ENCODE data around the gene DNASE1L3. TPM values are rescaled to one million over a fixed set of nuclear protein-coding genes. Genes with fewer than 3 reads are reported as not detected.
A peak's percentile ranks its signal among the peaks of the same experiment; 100 is the strongest.
"Not testable (repeated sequence)": the region's sequence is repeated elsewhere in the genome, so short reads cannot be mapped to it uniquely, and the experiment has no call there.

The DNASE1L3 gene
- total and polyA plus RNA-seq, 5 experiments from 2014 or later, result 0.66 TPM; not detected in 4

GRCh38 chr3:58242860-58243259 lies 32.1 kb upstream of the DNASE1L3 start:
- H3K4me1 Mint-ChIP-seq, result peaks cover 12 to 22% (median 15%) of the 10 kb centered on the region in 4 donors
- H3K4me3 Mint-ChIP-seq, POLR2A ChIA-PET: not testable (repeated sequence)

GRCh38 chr3:58242340-58242739 lies 31.6 kb upstream of the DNASE1L3 start:
- ATAC-seq, result no peak
- no peaks in the 10 kb centered on the region for H3K9me3 Mint-ChIP-seq

More at GRCh38 chr3:58242860-58243259, 32.1 kb upstream of the DNASE1L3 start:
- not testable (repeated sequence) for H3K36me3 Mint-ChIP-seq, H3K27ac Mint-ChIP-seq, DNase-seq, H3K27me3 Mint-ChIP-seq, H3K9me3 Mint-ChIP-seq, ATAC-seq

DNA sequence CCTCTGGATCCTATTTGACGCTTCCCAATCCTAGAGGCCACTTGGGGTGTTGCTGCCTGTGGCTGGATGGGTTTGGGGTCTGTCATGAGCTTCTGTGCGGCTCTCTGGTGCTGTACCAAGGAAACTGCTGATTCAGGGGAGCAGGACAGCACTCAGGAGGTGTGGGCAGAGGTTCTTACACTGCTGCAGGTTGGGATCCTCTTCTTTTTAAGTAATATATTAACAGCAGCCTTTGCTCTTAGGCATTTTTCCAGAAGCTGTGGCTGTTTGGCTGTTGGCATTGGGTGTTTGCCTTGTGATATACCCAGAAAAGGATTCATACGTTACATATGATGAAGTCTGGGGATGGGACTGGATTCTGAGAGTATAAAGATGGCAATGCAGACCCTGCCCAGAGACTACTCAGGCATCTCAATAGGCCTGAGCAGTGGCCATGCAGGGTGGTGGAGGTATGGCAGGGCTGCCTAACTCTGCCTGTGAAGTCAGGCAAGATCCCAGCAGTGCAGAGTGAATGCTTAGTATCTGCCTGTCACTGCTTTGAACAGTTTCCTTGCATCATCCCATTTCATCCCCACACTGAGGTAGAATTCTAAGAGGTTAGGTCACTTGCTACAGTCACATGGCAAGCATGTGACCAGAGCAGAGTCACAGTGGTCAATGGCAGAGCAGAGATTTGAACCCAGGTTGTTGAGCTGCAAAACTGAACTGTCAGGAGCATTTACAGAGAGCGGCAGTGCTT lies 30.7 kb upstream of the DNASE1L3 start:
- DNase-seq, result no peak
- Mint-ChIP-seq H3K9me3 (no peaks in the 10 kb centered on the region), H3K4me1 (peaks cover 13 to 25% (median 19%) of the 10 kb centered on the region in 4 donors), H3K27ac (peak overlapping the region in 1 of 10 donors; percentile 35), H3K27me3 (no peaks in the 10 kb centered on the region), H3K4me3 (peak overlapping the region in 1 of 10 donors; percentile 20), H3K36me3 (no peaks in the 10 kb centered on the region)
- POLR2A ChIA-PET, result no interaction called here
- ATAC-seq, result no peak

More at GRCh38 chr3:58242340-58242739, 31.6 kb upstream of the DNASE1L3 start:
- no peak overlapping the region for H3K4me3 Mint-ChIP-seq
- no peak overlapping the region for H3K27ac Mint-ChIP-seq
- peaks cover 12 to 22% (median 15%) of the 10 kb centered on the region in 4 donors for H3K4me1 Mint-ChIP-seq
- no peak for DNase-seq
- no peaks in the 10 kb centered on the region for H3K27me3 Mint-ChIP-seq
- H3K36me3 Mint-ChIP-seq, result no peaks in the 10 kb centered on the region
- POLR2A ChIA-PET, result no interaction called here

DNA sequence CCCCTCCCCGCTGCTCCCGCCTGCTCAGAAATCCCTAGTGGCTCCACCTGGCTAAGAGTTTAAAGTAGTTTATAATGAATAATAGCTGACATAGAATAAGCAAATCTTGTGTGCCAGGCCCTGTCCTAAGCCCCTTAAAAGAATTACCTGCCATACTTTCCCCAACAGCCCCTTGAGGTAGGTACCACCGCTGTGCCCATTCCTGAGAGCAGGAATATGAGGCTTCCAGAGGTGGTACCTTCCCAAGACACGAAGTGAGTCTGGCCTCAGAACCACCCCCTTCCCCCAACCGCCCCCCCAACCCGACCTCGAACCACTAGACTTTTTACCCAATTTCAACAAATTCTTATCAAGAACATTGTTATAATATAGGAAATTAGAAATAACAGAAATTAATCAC lies 28.1 kb upstream of the DNASE1L3 start:
- peak overlapping the region in 3 of 10 donors; percentile 8 to 89 (median 56) for H3K27ac Mint-ChIP-seq
- H3K4me3 Mint-ChIP-seq, result peak overlapping the region; percentile 89 to 96 (median 93)
- ATAC-seq (no peak), DNase-seq (no peak)
- H3K27me3 Mint-ChIP-seq, result peaks cover 0 to 4% (median 0%) of the 10 kb centered on the region in 5 donors
- POLR2A ChIA-PET, result interaction anchor here (0.6 to 0.7 kb wide), 2 partner anchors 70 to 392 kb away, joined by 3 to 5 read pairs; no protein-coding TSS in a partner anchor
- H3K36me3 Mint-ChIP-seq, result no peaks in the 10 kb centered on the region
- peaks cover 13 to 28% (median 24%) of the 10 kb centered on the region in 4 donors for H3K4me1 Mint-ChIP-seq
- no peaks in the 10 kb centered on the region for H3K9me3 Mint-ChIP-seq

GRCh38 chr3:58237941-58238681 lies 27.3 kb upstream of the DNASE1L3 start:
- H3K27me3 Mint-ChIP-seq, result peaks cover 0 to 4% (median 0%) of the 10 kb centered on the region in 5 donors
- H3K36me3 Mint-ChIP-seq, result no peaks in the 10 kb centered on the region
- ATAC-seq (peak; percentile 57 to 60), DNase-seq (peak; percentile 6 to 78 (median 34))
- H3K4me1 Mint-ChIP-seq, result peaks cover 10 to 28% (median 24%) of the 10 kb centered on the region in 4 donors
- POLR2A ChIA-PET, result interaction anchor here (0.6 to 1.0 kb wide), 2 partner anchors 68 to 71 kb away, joined by 3 to 5 read pairs; partner anchors contain the start of genes HTD2 and RPP14
- peak overlapping the region in 9 of 10 donors; percentile 8 to 91 (median 65) for H3K27ac Mint-ChIP-seq
- peak overlapping the region; percentile 89 to 96 (median 93) for H3K4me3 Mint-ChIP-seq
- no peaks in the 10 kb centered on the region for H3K9me3 Mint-ChIP-seq

GRCh38 chr3:58237238-58237940 lies 26.6 kb upstream of the DNASE1L3 start, which contains the start of gene ABHD6:
Gene ABHD6 (plus strand): TSS chr3:58237792. CDS start chr3:58256587, 18,795 bp downstream.
- DNase-seq, result peak; percentile 64 to 97 (median 84)
- peak within 1 kb of the TSS; percentile 51 to 95 (median 88) for H3K27ac Mint-ChIP-seq

GRCh38 chr3:58236527-58237237 lies 25.9 kb upstream of the DNASE1L3 start:
- ATAC-seq, result no peak
- DNase-seq, result no peak
- H3K27ac Mint-ChIP-seq, result peak overlapping the region in 9 of 10 donors; percentile 51 to 95 (median 87)
- peak overlapping the region; percentile 84 to 95 (median 90) for H3K4me3 Mint-ChIP-seq
- peaks cover 7 to 30% (median 22%) of the 10 kb centered on the region in 4 donors for H3K4me1 Mint-ChIP-seq
- no peaks in the 10 kb centered on the region for H3K36me3 Mint-ChIP-seq
- POLR2A ChIA-PET, result interaction anchor here (0.5 kb wide), 1 partner anchor 1680 kb away, joined by 3 read pairs; the partner anchor contains the start of gene CCDC66
- no peaks in the 10 kb centered on the region for H3K9me3 Mint-ChIP-seq
- peaks cover 5 to 11% (median 6%) of the 10 kb centered on the region in 5 donors for H3K27me3 Mint-ChIP-seq

More at GRCh38 chr3:58237238-58237940, 26.6 kb upstream of the DNASE1L3 start, which contains the start of gene ABHD6:
- ATAC-seq, result peak; percentile 81 to 84
- POLR2A ChIA-PET, result interaction anchor here (0.5 to 1.0 kb wide), 2 partner anchors 69 to 1680 kb away, joined by 3 to 5 read pairs; partner anchors contain the start of genes CCDC66, HTD2 and RPP14
- Mint-ChIP-seq H3K4me3 (peak within 1 kb of the TSS; percentile 89 to 96 (median 93)), H3K9me3 (no peaks in the 10 kb centered on the region), H3K36me3 (no peaks in the 10 kb centered on the region), H3K4me1 (peaks cover 9 to 30% (median 26%) of the 10 kb centered on the region in 4 donors), H3K27me3 (peaks cover 0 to 10% (median 5%) of the 10 kb centered on the region in 5 donors)

DNA sequence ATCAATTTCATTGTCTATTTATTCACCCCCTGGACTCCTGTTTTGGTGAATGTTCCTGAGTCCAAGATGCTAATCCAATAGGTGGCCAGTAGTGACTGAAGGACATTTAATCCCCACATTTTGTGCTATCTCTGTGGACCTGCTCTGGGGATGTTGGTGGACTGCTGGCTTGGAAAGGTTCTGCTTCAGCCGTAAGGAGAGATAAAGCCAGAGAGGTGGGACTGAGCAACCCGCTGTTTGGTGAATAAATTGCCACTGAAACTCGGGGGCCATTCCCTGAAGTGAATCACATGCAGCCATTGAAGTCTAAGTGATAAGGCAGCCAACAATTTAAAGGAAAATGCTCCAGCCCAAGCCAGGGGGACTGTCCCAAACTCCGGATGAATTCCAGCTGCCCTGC lies 25.2 kb upstream of the DNASE1L3 start:
- no peaks in the 10 kb centered on the region for H3K36me3 Mint-ChIP-seq
- POLR2A ChIA-PET, result no interaction called here
- H3K4me3 Mint-ChIP-seq, result peak overlapping the region; percentile 26 to 95 (median 85)
- peaks cover 2 to 33% (median 19%) of the 10 kb centered on the region in 4 donors for H3K4me1 Mint-ChIP-seq
- no peak for ATAC-seq
- no peaks in the 10 kb centered on the region for H3K9me3 Mint-ChIP-seq
- no peak for DNase-seq
- H3K27me3 Mint-ChIP-seq, result peaks cover 7 to 12% (median 10%) of the 10 kb centered on the region in 5 donors
- H3K27ac Mint-ChIP-seq, result peak overlapping the region in 2 of 10 donors; percentile 11 to 87

GRCh38 chr3:58234516-58234931 lies 23.8 kb upstream of the DNASE1L3 start:
- Mint-ChIP-seq H3K9me3 (no peaks in the 10 kb centered on the region), H3K4me1 (peaks cover 2 to 31% (median 17%) of the 10 kb centered on the region in 4 donors), H3K4me3 (no peak overlapping the region), H3K36me3 (no peaks in the 10 kb centered on the region), H3K27me3 (peaks cover 9 to 18% (median 13%) of the 10 kb centered on the region in 5 donors), H3K27ac (no peak overlapping the region)
- no peak for ATAC-seq
- POLR2A ChIA-PET, result no interaction called here
- DNase-seq, result no peak

DNA sequence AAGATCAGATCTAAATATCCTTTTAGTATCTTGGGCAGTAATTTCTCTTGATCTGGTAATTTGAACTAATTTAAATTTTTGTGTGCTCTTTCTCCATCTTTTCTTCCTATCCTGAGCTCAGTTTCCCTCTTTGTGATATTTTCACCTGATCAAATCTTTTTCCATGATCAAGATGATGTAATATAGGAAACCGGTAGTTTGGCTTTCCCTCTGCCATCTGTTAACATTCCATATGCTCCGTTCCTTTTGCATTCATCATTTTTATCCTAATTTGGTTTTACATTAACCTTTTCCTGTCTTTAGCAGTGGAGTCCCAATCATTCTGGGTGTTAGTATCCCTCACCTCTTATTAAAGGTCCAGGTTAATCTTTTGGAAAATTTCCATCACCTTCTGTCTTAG lies 20.9 kb upstream of the DNASE1L3 start:
- Mint-ChIP-seq H3K4me3 (no peak overlapping the region), H3K27ac (no peak overlapping the region), H3K27me3 (peaks cover 9 to 18% (median 13%) of the 10 kb centered on the region in 5 donors), H3K9me3 (no peaks in the 10 kb centered on the region), H3K36me3 (no peaks in the 10 kb centered on the region), H3K4me1 (peaks cover 0 to 18% (median 4%) of the 10 kb centered on the region in 4 donors)
- POLR2A ChIA-PET, result no interaction called here
- DNase-seq (no peak), ATAC-seq (no peak)

- Mint-ChIP-seq H3K4me3 (no peak overlapping the region), H3K27me3 (peaks cover 9 to 20% (median 13%) of the 10 kb centered on the region in 5 donors), H3K4me1 (peaks cover 0 to 14% (median 0%) of the 10 kb centered on the region in 4 donors), H3K9me3 (no peaks in the 10 kb centered on the region), H3K27ac (no peak overlapping the region), H3K36me3 (no peaks in the 10 kb centered on the region)
- POLR2A ChIA-PET, result no interaction called here
- ATAC-seq (no peak), DNase-seq (no peak)
These were observed 20.2 kb upstream of the DNASE1L3 start for GRCh38 chr3:58230876-58231552.

Measured in naive thymus-derived CD8-positive, alpha-beta T cell (primary cell).